Glutamatergic neuron (in vitro differentiated cells): ENCODE results near the gene GRB10. TPM values are rescaled to one million over a fixed set of nuclear protein-coding genes. Genes with fewer than 3 reads are reported as not detected.

ENCODE experiments used
- DNase-seq: peaks from one replicate; pipeline ENCODE4 v3.0.0; 2022
- H3K27ac Mint-ChIP-seq: one replicate; pipeline ENCODE4 v1.8.0; 2020; ENCODE audit warnings: mild to moderate bottlenecking, mixed read lengths, inconsistent platforms; ENCODE audit not compliant: unreplicated experiment
- H3K27me3 Mint-ChIP-seq: one replicate; pipeline ENCODE4 v1.8.0; 2020; ENCODE audit warnings: mild to moderate bottlenecking, moderate library complexity, mixed read lengths, inconsistent platforms; ENCODE audit not compliant: unreplicated experiment
- H3K36me3 Mint-ChIP-seq: one replicate; pipeline ENCODE4 v1.8.0; 2020; ENCODE audit warnings: mild to moderate bottlenecking, mixed read lengths, inconsistent platforms; ENCODE audit not compliant: unreplicated experiment
- H3K4me1 Mint-ChIP-seq: one replicate; pipeline ENCODE4 v1.8.0; 2020; ENCODE audit warnings: mild to moderate bottlenecking, low read depth, mixed read lengths, inconsistent platforms; ENCODE audit not compliant: unreplicated experiment
- H3K4me3 Mint-ChIP-seq: one replicate; pipeline ENCODE4 v1.8.0; 2020; ENCODE audit warnings: mild to moderate bottlenecking, mixed read lengths, inconsistent platforms; ENCODE audit not compliant: unreplicated experiment
- H3K9me3 Mint-ChIP-seq: one replicate; pipeline ENCODE4 v1.8.0; 2020; ENCODE audit warnings: mild to moderate bottlenecking, moderate library complexity, mixed read lengths, inconsistent platforms; ENCODE audit not compliant: unreplicated experiment
- CTCF ChIP-seq: fragments of 200-600 bp; sonication (generic); IDR thresholded peaks from one replicate; pipeline ENCODE4 v1.5.0; 2021; ENCODE audit not compliant: partially characterized antibody, unreplicated experiment
- total RNA-seq: library from RNA; stranded (reverse); fragmentation: NEBNext Ultra II Directional; extraction: Animal tissue kit (Norgen Biotek cat#: 25700); gene quantifications from one replicate; pipeline ENCODE4 v1.2.1, GENCODE V29; 2021; ENCODE audit not compliant: unreplicated experiment

GRB10 gene
- total RNA-seq, 1 donor from 2014 or later, result 182 TPM

- Mint-ChIP-seq H3K27ac (no peak overlapping the region), H3K4me3 (no peak overlapping the region), H3K36me3 (no peaks in the 10 kb centered on the region), H3K4me1 (peaks cover 12% of the 10 kb centered on the region), H3K9me3 (peaks cover 2% of the 10 kb centered on the region), H3K27me3 (peaks cover 3% of the 10 kb centered on the region)
- no peak for TF ChIP-seq CTCF
- no peak for DNase-seq
Observed at GRCh38 chr7:50559881-50560280, 222.8 kb downstream of the GRB10 start.

- no peak overlapping the region for H3K4me3 Mint-ChIP-seq
- no peak for TF ChIP-seq CTCF
- H3K27me3 Mint-ChIP-seq, result peaks cover 2% of the 10 kb centered on the region
- DNase-seq, result no peak
- no peaks in the 10 kb centered on the region for H3K36me3 Mint-ChIP-seq
- H3K27ac Mint-ChIP-seq, result no peak overlapping the region
- H3K4me1 Mint-ChIP-seq, result peaks cover 12% of the 10 kb centered on the region
- H3K9me3 Mint-ChIP-seq, result peaks cover 2% of the 10 kb centered on the region
Observed at GRCh38 chr7:50558294-50559053, 224.2 kb downstream of the GRB10 start.

GRCh38 chr7:50557099-50557498 is 225.6 kb downstream of the GRB10 start:
- no peak for DNase-seq
- Mint-ChIP-seq H3K4me1 (peaks cover 11% of the 10 kb centered on the region), H3K4me3 (no peak overlapping the region), H3K9me3 (peaks cover 2% of the 10 kb centered on the region), H3K27ac (no peak overlapping the region), H3K27me3 (peaks cover 4% of the 10 kb centered on the region), H3K36me3 (no peaks in the 10 kb centered on the region)
- TF ChIP-seq CTCF, result no peak

GRCh38 chr7:50556247-50556991 is 226.3 kb downstream of the GRB10 start:
- TF ChIP-seq CTCF, result no peak
- Mint-ChIP-seq H3K27ac (no peak overlapping the region), H3K4me1 (peaks cover 7% of the 10 kb centered on the region), H3K4me3 (no peak overlapping the region), H3K9me3 (peaks cover 2% of the 10 kb centered on the region), H3K27me3 (peaks cover 4% of the 10 kb centered on the region), H3K36me3 (no peaks in the 10 kb centered on the region)
- DNase-seq, result no peak
